Adrenal gland (tissue), 12 donors: ENCODE measurements around the gene INSYN1. TPM values are rescaled to one million over a fixed set of nuclear protein-coding genes. Genes with fewer than 3 reads are reported as not detected.

Experiments used
- DNase-seq, 7 donors: peaks; one replicate each; pipeline ENCODE4 v3.0.0-alpha.2; 2019 to 2020
- H3K27ac ChIP-seq, 5 donors: fragments of 200-600 bp; sonication (generic) in 4 of 5; 1 replicate in 3 of 5; 2 replicates in 2 of 5; pipeline versions ENCODE4 v1.5.1 to v1.8.0; 2016 to 2020; ENCODE audit warnings: mild to moderate bottlenecking in 1 of 5
- H3K27me3 ChIP-seq: fragments of 200-600 bp; 2 replicates; pipeline ENCODE4 v1.8.0; 2021
- H3K36me3 ChIP-seq, 2 donors: fragments of 200-600 bp; replicated peaks in 1 of 2; 1 replicate in 1 of 2; 2 replicates in 1 of 2; pipeline versions ENCODE4 v1.5.1 to v1.8.0; 2018 to 2022
- H3K4me1 ChIP-seq, 2 donors: fragments of 200-600 bp; replicated peaks in 1 of 2; 1 replicate in 1 of 2; 2 replicates in 1 of 2; pipeline versions ENCODE4 v1.5.1 to v1.8.0; 2018 to 2021
- H3K4me3 ChIP-seq, 4 donors: fragments of 200-600 bp; sonication (generic) in 3 of 4; one replicate each; pipeline ENCODE4 v1.5.1; 2016 to 2018
- H3K9me3 ChIP-seq, 3 donors: fragments of 200-600 bp; sonication (generic) in 1 of 3; replicated peaks in 1 of 3; 1 replicate in 2 of 3; 2 replicates in 1 of 3; pipeline versions ENCODE4 v1.5.1 to v1.8.0; 2016 to 2021
- CTCF ChIP-seq, 6 experiments: fragments of 450-650 bp in 4 of 6; fragments of 200-600 bp in 2 of 6; sonication (generic) in 1 of 6; IDR thresholded peaks; 1 replicate in 5 of 6; 2 replicates in 1 of 6; pipeline versions ENCODE4 v1.5.1 to v1.8.0; 2016 to 2021; ENCODE audit warnings: antibody characterized with exemption in 6 of 6, mild to moderate bottlenecking in 2 of 6, moderate library complexity in 1 of 6
- POLR2A ChIP-seq, 2 donors: fragments of 450-650 bp; IDR thresholded peaks; one replicate each; pipeline ENCODE4 v1.6.1; 2017; ENCODE audit warnings: antibody characterized with exemption in 2 of 2, mild to moderate bottlenecking in 2 of 2, moderate library complexity in 1 of 2
- WGBS, 4 donors: extraction: QIAGEN DNeasy Blood & Tissue Kit in 2 of 4; methylation state at CpG; one replicate each; pipeline versions ENCODE4 v1.1.5 to v1.1.7; 2013 to 2017; 5-methylcytosine and 5-hydroxymethylcytosine counted together
- intact Hi-C, 2 donors: fragments of 100-400 bp; cut with DNase I; formaldehyde crosslinking; loops; one replicate each; pipeline versions ENCODE4 v1.14.1 to v1.15.0; 2022 to 2023
- polyA plus RNA-seq, 3 donors: library from polyadenylated mRNA; stranded (reverse); fragments of 200-250 nt in 2 of 3; fragments of 350-450 nt in 1 of 3; fragmentation: Illumina TruSeq in 1 of 3; extraction: RNeasy Lipid Tissue Mini Kit (QIAGEN cat#74804) in 1 of 3; gene quantifications; one replicate each; pipeline ENCODE4 v1.2.3, GENCODE V29; 2013 to 2014
- total RNA-seq, 9 donors: library from RNA; depleted of rRNA in 4 of 9; stranded (reverse); fragments of >200 nt in 4 of 9; fragments of 120-200 nt in 1 of 9; fragmentation: NEBNext Ultra II Directional in 1 of 9; extraction: Animal tissue kit (Norgen Biotek cat#: 25700) in 1 of 9; gene quantifications; one replicate each; pipeline versions ENCODE4 v1.1.0 to v1.2.4, GENCODE V29; 2013 to 2023
- donor health status: healthy with polysubstance abuse.
- donor health status: Bipolar disorder and iron deficiency.
- donor health status: DM: yes; HTN: yes; CAD: no.
- donor health status: DM: no; HTN: no; CAD: no.
- donor health status: DM: no; HTN: no; CAD: no.
- donor health status: DM: yes; HTN: yes; CAD: no.

The INSYN1 gene
- total and polyA plus RNA-seq, 12 donors: 0.68 to 19.5 (median 3.7) TPM

- Histone ChIP-seq H3K27me3 (no peaks in the 10 kb centered on the region), H3K36me3 (peaks cover 0 to 27% of the 10 kb centered on the region in 2 donors), H3K27ac (no peak overlapping the region), H3K4me1 (peaks cover 26 to 34% of the 10 kb centered on the region in 2 donors), H3K9me3 (no peaks in the 10 kb centered on the region), H3K4me3 (no peak overlapping the region)
- intact Hi-C loops: loop anchor here (2.0 to 10.0 kb wide), 4 partner anchors 23 to 395 kb away; partner anchors contain the start of gene NPTN (in 1 of the 2)
- peak; percentile 71 to 93 (median 82) for DNase-seq
- TF ChIP-seq CTCF (IDR thresholded peaks at IDR 0.05) (peak; percentile 86 to 95 (median 93)), POLR2A (IDR thresholded peaks at IDR 0.05) (no peak)
- 27 to 32% (median 30%) methylated on average over 13 of the region's 13 CpGs for WGBS, 4 donors
Measured at GRCh38 chr15:73700041-73700842, 52.9 kb downstream of the INSYN1 start.

GRCh38 chr15:73699249-73700040 is 53.7 kb downstream of the INSYN1 start:
- no peak for DNase-seq
- peaks cover 24 to 38% of the 10 kb centered on the region in 2 donors for H3K4me1 ChIP-seq
- no peak overlapping the region for H3K4me3 ChIP-seq
- no peak for TF ChIP-seq POLR2A (IDR thresholded peaks at IDR 0.05)
- TF ChIP-seq CTCF (IDR thresholded peaks at IDR 0.05): no peak
- intact Hi-C loops: loop anchor here (2.0 to 10.0 kb wide), 5 partner anchors 23 to 395 kb away; partner anchors contain the start of gene NPTN (in 1 of the 2)
- H3K9me3 ChIP-seq: no peaks in the 10 kb centered on the region
- H3K27me3 ChIP-seq: no peaks in the 10 kb centered on the region
- WGBS, 4 donors: 74 to 82% (median 77%) methylated on average over 6 to 14 of the region's 14 CpGs
- H3K36me3 ChIP-seq: peaks cover 0 to 19% of the 10 kb centered on the region in 2 donors
- no peak overlapping the region for H3K27ac ChIP-seq

GRCh38 chr15:73697033-73697467 is 56.1 kb downstream of the INSYN1 start:
- Histone ChIP-seq H3K27me3 (no peaks in the 10 kb centered on the region), H3K4me1 (peaks cover 24 to 45% of the 10 kb centered on the region in 2 donors), H3K4me3 (no peak overlapping the region), H3K9me3 (no peaks in the 10 kb centered on the region), H3K36me3 (peaks cover 0 to 4% of the 10 kb centered on the region in 2 donors), H3K27ac (peak overlapping the region in 3 of 5 donors; percentile 56 to 74 (median 72))
- intact Hi-C loops: no loop called here
- 11 to 27% (median 13%) methylated on average over 6 to 9 of the region's 9 CpGs for WGBS, 4 donors
- no peak for TF ChIP-seq CTCF (IDR thresholded peaks at IDR 0.05)
- TF ChIP-seq POLR2A (IDR thresholded peaks at IDR 0.05): peak in 1 of 2 donors; percentile 34
- DNase-seq: peak; percentile 80 to 95 (median 90)

GRCh38 chr15:73696641-73697001 is 56.5 kb downstream of the INSYN1 start:
- peak overlapping the region in 4 of 5 donors; percentile 1 to 74 (median 64) for H3K27ac ChIP-seq
- TF ChIP-seq POLR2A (IDR thresholded peaks at IDR 0.05) (no peak), CTCF (IDR thresholded peaks at IDR 0.05) (no peak)
- 43 to 76% (median 56%) methylated on average over 1 of the region's 1 CpG for WGBS, 4 donors
- H3K27me3 ChIP-seq: no peaks in the 10 kb centered on the region
- intact Hi-C loops: no loop called here
- no peak overlapping the region for H3K4me3 ChIP-seq
- no peaks in the 10 kb centered on the region for H3K9me3 ChIP-seq
- no peak for DNase-seq
- peaks cover 27 to 47% of the 10 kb centered on the region in 2 donors for H3K4me1 ChIP-seq
- peaks cover 0 to 4% of the 10 kb centered on the region in 2 donors for H3K36me3 ChIP-seq
